ENCODE results near the gene ZNF211.

Gene ZNF211

DNA sequence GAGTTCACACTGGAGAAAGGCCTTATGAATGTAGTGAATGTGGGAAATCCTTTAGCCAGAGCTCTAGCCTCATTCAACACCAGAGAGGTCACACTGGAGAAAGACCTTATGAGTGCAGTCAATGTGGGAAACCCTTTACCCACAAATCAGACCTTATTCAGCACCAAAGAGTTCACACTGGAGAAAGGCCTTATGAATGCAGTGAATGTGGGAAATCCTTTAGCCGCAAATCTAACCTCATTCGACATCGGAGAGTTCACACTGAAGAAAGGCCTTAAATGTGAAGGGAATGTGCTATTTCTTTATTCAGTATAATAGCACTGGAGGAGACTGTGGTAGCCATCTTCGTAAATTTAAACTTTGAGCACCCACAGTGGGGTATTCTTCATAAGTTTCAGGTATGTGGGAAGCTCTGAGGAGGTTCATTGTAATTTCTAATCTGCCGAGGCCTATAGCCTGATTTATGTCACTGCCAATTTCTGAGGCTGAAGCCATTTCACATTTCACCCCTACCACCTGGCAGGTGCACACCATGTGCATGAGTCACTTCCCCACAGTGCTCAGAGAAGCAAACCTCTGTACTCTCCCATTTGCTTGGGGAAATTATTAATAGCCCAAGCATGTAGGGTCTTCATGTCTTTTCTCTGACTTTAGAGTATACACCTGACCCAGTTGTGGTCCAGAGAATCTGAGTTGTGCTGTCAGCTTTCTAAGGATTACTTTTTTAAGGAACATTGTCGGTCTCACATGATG is 55.2 kb downstream of the ZNF211 start:
- Histone ChIP-seq H4K20me1 (ENCODE audit: insufficient read depth, low read length) (no peaks in the 10 kb centered on the region), H3K79me2 (ENCODE audit: low read length) (peaks cover 90% of the 10 kb centered on the region), H2AFZ (ENCODE audit: low read depth, low read length) (no peak overlapping the region), H3K27ac (ENCODE audit: low read length) (no peak overlapping the region), H3K9me3 (ENCODE audit: insufficient read depth, low read length) (peaks cover 57% of the 10 kb centered on the region), H3K9ac (ENCODE audit: low read length) (no peak overlapping the region), H3K4me2 (ENCODE audit: low read length) (no peak overlapping the region), H3K4me1 (ENCODE audit: low read length) (peaks cover 6% of the 10 kb centered on the region), H3K4me3 (ENCODE audit: low read length) (no peak overlapping the region), H3K27me3 (ENCODE audit: low read depth, low read length) (no peaks in the 10 kb centered on the region), H3K36me3 (replicated peaks; ENCODE audit: low read depth, low read length) (peaks cover 87% of the 10 kb centered on the region)
- TF ChIP-seq, protein P1, sequence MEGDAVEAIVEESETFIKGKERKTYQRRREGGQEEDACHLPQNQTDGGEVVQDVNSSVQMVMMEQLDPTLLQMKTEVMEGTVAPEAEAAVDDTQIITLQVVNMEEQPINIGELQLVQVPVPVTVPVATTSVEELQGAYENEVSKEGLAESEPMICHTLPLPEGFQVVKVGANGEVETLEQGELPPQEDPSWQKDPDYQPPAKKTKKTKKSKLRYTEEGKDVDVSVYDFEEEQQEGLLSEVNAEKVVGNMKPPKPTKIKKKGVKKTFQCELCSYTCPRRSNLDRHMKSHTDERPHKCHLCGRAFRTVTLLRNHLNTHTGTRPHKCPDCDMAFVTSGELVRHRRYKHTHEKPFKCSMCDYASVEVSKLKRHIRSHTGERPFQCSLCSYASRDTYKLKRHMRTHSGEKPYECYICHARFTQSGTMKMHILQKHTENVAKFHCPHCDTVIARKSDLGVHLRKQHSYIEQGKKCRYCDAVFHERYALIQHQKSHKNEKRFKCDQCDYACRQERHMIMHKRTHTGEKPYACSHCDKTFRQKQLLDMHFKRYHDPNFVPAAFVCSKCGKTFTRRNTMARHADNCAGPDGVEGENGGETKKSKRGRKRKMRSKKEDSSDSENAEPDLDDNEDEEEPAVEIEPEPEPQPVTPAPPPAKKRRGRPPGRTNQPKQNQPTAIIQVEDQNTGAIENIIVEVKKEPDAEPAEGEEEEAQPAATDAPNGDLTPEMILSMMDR (IDR thresholded peaks at IDR 0.05; ENCODE audit: low read depth, low read length): no peak
- no peak for TF ChIP-seq EZH2phosphoT487 (IDR thresholded peaks at IDR 0.05; ENCODE audit: low read depth)

DNA sequence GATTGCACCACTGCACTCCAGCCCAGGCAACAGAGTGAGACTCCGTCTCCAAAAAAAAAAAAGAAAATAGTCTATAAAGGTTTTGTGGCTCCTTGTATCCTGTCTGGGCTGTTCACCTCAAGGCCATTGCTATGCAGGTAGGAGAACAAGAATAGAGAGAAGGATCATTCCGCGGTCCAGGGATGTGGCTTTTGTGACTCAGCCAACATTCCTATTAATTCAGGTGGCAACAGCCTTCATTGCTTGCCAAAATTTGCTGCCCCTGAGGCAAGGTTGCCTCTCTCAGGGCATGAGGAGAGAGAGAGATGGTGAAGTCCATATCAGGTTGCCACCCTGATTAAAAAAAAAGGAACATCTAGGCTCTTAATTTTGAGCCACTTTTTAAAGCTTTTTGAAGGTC is 56.8 kb downstream of the ZNF211 start:
- TF ChIP-seq EZH2phosphoT487 (IDR thresholded peaks at IDR 0.05; ENCODE audit: low read depth): no peak
- TF ChIP-seq, protein P1 (IDR thresholded peaks at IDR 0.05; ENCODE audit: low read depth, low read length): no peak
- Histone ChIP-seq H4K20me1 (ENCODE audit: insufficient read depth, low read length) (peaks cover 9% of the 10 kb centered on the region; the same call in 1 of the 2 replicates), H3K79me2 (ENCODE audit: low read length) (peaks cover 89% of the 10 kb centered on the region), H3K27me3 (ENCODE audit: low read depth, low read length) (no peaks in the 10 kb centered on the region), H3K4me2 (ENCODE audit: low read length) (no peak overlapping the region), H3K4me1 (ENCODE audit: low read length) (no peaks in the 10 kb centered on the region), H2AFZ (ENCODE audit: low read depth, low read length) (no peak overlapping the region), H3K27ac (ENCODE audit: low read length) (no peak overlapping the region), H3K36me3 (replicated peaks; ENCODE audit: low read depth, low read length) (peaks cover 81% of the 10 kb centered on the region), H3K9ac (ENCODE audit: low read length) (no peak overlapping the region), H3K4me3 (ENCODE audit: low read length) (no peak overlapping the region), H3K9me3 (ENCODE audit: insufficient read depth, low read length) (peaks cover 43% of the 10 kb centered on the region)
